ENCODE results near the gene MGME1. TPM values are rescaled to one million over a fixed set of nuclear protein-coding genes. Genes with fewer than 3 reads are reported as not detected.

MGME1 gene
- total RNA-seq, 1 donor from 2014 or later: 12.8 TPM

DNA sequence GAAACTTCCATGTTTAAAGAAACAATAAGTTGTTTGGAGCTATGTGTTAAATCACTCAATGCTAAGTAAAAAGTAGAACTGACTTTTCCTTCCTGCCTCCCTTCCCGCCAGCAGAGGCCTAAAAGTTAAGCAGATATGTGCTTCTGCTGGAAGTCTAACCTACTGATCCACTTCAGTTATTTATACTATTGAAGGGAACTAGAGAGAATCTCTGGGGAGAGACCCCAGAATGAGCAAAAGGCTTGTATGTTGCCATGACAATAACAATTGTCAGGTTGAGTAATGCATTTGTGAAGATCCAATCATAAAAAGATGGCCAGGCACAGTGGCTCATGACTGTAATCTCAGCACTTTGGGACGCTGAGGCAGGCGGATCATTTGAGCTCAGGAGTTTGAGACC, 24.7 kb downstream of the MGME1 start:
- no peak for ATAC-seq

DNA sequence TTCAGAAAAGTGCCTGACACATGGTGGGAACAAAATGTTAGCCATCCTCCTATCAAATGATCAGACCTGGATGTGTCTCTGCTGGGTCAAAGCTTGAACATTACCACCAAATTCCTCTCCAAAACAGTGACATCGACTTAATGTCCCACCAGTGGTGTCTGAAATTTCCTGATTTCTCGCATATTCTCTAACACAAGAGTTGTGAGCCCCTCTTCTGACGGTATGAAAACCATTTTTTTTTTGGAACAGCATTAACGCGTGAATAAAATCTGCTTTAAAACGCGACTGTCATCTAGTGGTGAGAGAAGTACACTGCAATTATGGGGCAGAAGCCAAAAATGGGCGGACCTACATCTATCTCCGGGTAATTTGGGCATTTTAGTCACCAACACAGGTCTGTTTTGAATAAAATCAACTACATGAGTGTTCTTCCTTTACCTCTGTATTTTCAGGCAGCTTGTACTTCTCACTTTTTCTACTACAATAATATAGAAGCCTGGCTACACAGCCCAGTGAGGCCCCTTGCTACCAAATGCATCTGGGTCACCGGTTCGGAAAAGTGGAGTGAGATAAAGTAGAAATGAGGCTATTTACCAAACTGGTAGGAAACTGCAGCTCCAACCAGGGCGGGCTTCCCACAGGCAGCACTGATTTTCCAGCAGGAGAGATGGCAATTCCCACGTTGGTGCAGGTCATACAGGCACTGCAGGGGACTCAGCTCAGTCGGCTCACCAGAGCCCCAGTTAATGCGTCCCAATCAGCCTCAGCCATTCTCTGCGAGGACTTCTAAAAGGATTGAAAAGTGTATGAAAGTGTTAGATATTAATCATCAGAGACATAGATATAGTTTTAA, 27.4 kb downstream of the MGME1 start:
- ATAC-seq: peak; percentile 77

DNA sequence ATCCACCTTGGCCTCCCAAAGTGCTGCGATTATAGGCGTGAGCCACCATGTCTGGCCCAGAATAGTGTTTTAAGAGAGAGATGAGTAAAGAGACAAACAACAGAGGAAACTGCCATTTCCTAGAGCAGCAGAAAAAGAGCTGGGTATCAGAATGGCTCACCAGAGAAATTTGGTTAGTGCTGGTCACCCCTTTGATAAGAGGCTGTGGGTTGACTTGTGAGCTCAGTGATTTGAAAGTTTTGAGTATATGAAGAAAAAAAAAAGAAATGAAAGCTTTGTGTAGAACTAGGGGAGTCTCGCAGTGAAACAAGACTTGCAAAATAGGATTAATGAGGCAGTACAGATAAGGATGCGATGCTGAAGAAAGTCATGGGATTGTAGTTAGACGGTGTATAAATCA, 29.6 kb downstream of the MGME1 start:
- no peak for ATAC-seq

DNA sequence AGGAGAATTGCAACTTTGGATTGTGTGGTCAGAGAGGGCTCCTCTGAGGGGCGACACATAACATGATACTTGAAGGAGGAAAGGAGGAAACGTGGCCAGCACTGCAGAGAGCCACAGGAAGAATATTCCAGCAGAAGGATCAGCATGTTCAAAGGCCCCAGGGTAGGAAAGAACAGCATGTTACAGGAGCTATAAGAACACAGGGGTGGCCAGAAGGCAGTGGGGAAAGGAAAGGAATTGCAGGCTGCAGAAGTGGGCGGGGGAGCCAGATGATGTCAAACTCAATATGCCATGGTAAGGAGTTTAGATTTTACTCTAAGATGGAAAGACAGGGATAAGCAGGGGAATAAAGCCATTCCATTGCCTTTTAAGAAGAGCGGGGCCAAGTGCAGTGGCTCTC, 30.7 kb downstream of the MGME1 start:
- no peak for ATAC-seq

DNA sequence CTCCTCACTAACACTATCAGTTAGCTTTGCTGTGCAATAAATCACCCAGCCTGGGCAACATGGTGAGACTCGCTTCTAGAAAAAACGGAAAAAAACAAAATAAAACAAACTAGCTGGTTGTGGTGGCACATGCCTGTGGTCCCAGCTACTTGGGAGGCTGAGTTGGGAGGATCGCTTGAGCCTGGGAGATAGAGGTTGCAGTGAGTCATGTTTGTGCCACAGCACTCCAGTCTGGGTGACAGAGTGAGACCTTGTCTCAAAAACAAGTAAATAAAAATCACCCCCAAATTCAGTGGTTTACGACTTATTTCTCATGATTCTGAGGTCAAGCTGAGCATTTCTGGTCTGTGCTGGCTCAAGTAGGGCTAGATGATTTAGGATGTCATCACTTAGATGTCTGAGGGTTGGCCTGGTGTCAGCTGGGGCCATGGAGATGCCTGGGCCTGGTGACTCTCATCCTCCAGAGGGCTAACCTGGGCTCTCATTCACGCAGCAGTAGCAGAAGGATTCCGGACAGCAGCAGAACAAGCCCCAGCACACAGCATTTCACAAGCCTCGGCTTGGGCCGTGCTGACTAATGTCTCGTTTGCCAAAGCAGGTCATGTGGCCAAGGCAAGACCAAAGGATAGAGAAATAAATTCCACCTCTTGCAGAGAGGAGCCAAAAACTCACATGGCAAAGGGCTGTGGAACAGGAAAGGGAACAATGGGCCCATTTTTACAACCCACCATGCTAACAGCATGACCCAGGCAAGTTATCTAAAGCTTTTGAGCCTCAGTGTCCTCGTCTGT, 32.5 kb downstream of the MGME1 start:
- ATAC-seq: peak; percentile 96

DNA sequence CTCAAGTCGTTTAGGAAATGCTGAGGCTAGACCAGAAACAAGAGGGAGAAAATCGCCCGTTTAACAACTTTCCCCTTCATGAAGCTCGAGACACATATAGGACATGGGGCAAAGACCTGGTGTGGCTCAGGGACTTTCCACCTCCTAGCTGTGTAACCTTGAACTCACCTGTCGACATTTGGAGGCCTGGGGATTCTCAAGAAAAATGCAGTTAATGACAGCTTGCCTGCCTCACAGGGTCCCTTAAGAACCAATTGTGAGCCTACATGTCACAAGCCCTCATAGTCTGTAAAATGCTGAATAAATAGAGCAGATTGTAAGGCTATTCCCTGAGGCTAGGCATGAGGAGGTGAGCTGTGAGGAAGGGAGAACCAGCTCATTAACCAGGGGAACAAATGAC, 35.1 kb downstream of the MGME1 start:
- no peak for ATAC-seq

DNA sequence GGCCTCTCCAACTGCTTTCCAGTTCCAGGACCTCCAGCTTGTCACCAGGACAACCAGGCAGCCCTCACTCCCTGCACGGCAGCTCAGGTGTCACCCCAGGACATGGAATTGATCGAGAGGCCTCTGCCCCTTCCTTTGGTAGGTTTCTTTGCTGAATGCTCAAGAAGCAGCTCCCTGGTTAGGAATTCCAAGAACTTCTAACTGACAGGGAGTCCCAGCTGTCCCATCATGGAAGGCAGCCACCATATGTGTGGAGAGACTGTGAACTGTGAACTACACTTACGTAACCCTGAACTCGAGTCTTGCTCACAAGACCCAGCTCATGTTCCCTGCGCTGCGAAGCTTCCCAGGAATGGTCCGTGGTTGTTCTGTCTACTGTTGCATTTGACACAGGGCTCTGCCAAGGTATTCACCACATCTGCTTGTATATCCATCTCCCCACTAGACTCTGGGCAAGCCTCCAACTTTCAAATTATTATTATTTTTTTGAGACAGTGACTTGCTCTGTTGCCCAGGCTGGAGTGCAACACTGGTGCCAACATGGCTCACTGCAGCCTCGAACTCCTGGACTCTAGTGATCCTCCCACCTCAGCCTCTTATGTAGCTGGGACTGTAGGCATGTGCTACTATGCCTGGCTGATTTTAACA, 35.7 kb downstream of the MGME1 start:
- no peak for ATAC-seq

DNA sequence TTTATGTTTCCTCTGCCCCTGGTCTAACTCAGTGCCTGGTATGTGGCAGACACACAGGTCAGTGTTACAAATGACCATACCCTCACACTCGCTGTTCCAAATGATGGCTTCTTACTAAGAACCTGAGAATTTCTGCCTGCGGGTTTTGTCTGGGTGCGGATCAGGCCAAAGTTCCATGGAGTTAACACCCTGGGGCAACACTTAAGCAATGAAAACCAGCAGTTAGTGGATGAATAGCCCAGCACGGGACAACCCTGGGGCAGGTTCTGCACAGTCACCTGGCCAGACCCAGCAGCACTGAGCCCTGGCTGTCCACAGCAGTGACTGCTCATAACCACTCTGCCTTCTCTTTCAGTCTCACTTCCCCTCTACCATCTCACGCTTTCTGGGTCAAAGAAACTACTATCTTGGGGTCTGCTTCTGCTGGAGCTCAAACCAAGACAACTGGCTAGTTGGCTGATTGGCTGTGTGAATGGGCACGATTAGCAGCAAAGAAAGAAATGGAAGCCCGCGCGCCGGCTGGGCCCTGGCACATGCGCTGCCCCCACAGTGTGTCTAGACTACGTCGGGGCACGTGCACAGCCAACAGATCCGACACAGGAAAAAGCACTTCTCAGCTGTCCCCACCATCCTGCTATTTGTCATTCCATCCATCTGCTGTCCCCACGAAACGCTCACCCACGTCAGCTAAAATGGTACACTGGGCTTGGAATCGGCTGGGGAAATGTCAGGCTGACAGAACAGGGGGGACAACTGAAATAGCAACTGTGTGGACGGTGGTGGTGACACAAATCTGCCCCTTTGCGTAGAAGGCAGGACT, 36.6 kb downstream of the MGME1 start:
- no peak for ATAC-seq

DNA sequence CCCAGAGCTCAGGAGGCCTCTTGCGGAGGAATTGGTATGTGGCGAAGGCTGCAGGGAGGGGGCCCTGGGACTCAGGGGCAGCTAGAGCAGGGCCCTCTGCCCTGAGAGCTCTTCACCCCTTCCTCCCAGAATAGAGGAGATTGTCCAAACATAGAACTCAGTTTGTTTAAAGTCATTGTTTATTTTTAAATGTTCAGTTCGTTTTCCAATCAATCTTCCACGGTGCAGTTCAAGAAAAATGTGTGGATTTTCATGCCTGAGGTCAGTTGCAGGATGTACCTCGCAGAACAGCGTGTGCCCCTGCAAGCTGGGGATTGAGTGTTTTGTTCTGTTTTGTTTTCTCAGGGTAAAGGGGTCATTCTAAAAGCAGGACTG, 37.2 kb downstream of the MGME1 start:
- ATAC-seq: no peak

DNA sequence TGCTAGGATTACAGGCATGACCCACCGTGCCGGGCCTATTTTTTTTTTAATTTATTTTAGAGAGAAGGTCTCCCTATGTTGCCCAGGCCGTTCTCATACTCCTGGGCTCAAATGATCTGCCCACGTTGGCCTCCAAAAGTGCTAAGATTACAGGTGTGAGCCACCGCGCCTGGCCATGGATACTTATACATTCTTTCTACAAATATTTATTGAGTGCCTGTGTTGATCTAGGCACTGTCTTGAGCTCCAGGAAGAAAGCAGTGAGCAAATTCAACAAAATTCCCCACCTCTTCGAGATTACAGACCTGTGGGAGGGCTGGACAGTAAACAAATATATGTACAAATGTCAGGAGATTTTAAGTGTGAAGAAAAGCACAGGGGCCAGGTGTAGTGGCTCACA, 37.9 kb downstream of the MGME1 start:
- ATAC-seq: no peak

DNA sequence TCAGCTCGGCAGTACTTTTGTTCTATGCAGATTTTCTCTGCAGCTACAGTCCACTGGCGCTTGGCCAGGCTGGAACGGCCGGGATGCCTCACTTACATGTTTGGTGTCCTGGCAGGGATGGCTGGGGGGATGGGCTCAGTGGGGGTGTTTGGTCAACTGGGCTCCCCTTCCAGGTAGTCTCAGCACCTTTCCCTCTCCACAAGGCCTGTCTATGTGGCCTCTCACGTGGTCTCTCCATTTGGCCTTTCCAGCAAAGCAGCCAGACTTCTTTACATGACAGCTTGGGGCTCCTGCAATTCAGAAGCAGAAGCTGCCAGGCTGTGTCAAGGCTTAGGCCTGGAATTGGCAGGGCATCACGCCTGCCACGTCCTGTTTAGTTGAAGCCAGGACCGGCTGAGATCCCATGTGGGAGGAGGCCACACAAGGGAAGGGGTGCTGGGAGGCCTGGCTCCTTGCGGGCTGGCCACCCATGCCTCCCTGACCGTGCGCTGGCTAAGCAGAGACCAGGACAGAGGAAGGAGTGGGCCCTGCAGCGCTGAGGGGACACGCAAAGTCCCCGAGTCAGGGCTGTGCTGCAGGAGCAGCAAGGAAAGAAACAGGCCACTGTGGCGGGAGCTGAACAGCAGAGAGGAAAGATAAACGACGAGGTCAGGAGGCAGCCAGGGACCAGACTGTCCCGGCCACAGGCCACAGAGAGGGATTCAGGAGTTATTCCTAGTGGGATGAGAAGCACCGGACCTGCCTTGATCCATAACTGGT, 38.9 kb downstream of the MGME1 start:
- ATAC-seq: peak; percentile 30

DNA sequence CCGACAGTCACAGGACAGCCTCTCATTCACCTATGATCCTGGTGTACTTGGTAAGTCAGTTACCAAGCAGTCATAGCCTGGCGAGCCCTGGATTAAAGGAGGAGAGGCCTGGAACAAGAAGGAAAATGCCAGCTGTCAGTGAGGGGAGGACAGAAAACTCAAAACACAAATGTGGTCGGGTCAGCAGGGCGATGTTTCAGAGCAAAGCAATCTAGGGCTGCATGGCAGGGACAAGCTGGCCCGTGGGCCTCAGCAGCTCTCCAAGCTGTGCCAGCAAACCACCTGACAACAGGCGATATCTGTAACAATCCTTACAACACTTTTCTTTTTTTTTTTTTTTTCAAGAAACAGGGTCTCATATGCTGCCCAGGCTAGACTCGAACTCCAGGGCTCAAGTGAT, 40.3 kb downstream of the MGME1 start:
- no peak for ATAC-seq

DNA sequence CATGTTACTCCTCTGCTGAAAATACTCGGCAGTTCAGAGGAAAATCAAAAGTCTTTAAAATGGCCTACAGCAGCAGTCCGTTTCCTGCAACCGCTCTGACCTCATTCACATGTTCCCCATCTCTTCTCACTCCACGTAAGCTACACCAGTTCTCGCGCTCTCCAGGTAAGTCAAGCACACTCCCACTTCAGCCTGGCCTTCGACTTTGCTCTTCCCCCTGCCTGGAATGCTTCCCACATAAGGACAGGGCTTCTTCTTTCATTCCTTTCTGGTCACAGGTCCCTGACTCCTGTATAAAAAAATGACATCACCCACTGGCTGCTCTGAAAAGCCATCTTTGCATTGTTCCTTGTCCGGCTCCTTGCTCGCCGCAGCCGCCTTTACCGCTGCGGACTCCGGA, 42.7 kb downstream of the MGME1 start:
- no peak for ATAC-seq

DNA sequence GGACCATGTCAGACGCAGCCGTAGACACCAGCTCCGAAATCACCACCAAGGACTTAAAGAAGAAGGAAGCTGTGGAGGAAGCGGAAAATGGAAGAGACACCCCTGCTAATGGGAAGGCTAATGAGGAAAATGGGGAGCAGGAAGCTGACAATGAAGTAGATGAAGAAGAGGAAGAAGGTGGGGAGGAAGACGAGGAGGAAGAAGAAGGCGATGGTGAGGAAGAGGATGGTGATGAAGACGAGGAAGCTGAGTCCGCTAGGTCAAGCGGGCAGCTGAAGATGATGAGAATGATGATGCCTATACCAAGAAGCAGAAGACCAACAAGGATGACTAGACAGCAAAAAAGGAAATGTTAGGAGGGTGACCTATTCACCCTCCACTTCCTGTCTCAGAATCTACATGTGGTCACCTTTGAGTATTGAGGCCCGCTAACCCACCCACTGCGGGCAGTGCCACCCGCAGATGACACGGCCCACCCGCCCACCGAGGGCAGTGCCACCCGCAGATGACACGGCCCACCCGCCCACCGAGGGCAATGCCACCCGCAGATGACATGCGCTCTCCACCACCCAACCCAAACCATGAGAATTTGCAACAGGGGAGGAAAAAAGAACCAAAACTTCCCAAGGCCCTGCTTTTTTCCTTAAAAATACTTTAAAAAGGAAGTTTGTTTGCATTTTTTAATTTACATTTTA, 43.3 kb downstream of the MGME1 start:
- ATAC-seq: no peak

DNA sequence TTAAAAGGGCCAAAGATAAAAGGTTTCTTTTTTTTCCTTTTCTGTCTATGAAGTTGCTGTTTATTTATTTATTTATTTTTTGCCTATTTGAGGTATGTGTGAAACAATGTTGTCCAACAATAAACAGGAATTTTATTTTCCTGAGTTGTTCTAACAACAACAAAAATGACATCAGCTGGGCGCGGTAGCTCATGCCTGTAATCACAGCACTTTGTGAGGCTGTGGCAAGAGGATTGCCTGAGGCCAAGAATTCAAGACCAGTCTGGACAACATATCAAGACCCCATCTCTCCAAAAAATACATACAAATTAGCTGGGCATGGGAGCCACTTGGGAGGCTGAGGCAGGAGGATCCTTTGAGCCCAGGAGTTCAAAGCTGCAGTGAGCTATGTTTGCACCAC, 44.1 kb downstream of the MGME1 start:
- no peak for ATAC-seq

DNA sequence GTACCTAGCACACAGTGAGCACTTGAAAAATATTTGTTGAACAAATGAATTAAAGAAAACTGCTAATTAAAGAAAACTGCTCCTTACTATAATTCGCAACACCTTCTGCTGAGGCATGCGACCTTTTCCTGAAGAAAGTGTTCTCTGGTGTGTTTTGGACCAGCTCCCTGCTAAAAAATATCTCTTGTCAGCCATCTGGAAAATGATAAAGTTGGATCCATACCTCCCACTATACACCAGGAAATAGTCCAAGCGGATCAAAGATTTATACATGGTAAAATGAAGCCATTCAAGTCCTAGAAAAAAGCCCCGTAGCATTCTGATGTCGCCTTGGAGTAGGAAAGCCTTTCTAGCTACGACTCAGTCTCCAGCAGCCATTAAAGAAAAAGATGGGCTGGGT, 45.6 kb downstream of the MGME1 start:
- ATAC-seq: no peak

DNA sequence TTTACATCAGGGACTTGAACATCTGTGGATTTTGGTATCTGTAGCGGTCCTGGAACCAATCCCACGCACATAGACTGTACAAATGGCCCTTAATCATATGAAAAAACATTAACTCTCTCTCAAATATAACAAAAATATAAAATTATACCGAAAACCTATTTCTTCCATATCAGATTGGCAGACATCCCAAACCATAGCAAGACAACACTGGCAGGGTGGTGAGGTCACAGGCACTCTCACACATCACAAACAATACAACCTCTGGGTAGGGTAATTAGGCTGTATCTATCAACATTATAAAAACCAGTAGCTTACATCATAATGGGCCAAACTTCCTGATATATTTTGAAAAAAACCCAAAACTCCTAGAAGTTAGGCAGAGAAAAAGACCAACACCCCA, 48.0 kb downstream of the MGME1 start:
- no peak for ATAC-seq

DNA sequence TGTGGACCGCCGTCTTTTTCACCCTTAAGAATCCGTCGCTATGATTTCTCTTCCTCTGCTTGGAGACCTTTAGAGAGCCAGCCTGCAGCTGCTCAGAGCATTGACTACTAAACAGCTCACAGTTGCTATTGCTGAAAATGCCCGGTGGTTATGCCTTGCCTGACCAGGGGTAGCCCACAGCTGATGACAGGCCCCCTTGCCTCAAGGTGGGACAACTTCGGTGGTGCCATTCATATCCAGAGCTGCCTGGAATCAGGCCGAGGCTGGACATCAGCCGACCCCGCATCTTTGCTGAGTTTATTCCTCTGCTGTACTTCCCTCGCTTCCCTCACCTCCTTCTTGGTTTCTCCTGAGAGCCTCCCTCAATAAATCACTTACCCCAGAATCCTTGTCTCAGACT, 49.3 kb downstream of the MGME1 start:
- no peak for ATAC-seq

DNA sequence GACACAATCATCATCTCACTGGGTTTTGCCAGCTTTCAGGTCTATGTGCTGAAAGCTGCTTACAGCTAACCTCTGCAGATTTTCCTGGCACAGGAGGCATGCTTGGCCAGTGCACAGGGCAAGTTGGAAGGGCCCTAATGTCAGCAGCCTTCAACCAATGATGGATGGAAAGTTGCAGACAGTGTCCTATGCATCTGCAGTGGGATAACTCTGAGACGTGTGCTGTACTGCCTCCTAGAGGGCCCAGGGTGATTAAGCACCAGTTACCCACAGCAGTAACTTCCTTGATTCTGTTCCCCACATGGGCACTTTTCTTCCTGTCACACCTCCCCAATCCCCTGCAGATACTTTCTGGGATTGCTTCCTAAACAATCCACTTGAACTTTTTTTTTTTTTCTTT, 50.2 kb downstream of the MGME1 start:
- ATAC-seq: peak; percentile 60

DNA sequence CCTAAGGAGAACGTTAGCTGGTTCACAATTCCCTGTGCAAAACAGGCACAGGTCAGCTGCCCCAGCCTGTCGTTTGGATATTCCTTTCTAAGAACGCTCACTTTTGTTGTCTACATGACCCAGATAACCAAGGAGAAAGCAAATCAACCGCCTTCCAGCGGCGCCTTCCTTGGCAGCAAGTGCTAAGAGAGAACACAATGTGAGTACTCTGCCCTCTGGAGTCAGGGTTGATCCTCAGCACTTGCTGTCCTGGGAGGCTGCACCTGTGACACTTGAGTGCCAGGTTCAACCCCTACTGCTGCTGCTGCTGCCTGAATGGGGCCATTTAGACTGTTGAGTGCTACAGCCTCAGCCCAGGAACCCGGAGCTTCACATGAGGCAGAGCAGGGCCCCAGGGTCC, 52.1 kb downstream of the MGME1 start:
- ATAC-seq: no peak

DNA sequence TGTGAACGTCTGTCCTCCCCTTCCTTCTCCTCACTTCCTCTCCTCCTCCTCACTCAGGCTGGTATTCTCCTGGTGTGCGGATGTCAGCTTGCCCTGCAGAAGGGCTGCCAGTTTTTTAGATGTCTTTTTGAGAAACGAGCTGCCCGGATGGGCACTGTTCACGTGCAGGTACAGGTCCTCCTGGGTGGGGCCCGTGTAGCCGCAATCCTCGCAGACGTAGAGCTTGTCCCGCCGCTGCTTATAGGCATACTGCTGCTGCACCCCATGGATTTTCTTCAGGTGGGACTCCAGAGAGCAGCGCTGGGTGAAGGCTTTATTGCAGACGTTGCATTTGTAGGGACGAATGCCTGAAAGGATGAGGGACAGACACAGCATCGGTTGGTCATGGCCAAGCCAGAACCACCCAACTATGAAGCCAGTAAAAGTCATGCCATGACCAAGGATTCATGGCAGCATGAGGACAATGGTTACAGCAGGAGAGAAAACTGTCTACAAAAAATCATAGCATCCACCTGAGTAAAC, 55.8 kb downstream of the MGME1 start:
- ATAC-seq: no peak
